Measurements from ENCODE around the gene TRMT10B.

GRCh38 chr9:37715260-37715659, 38.3 kb upstream of the TRMT10B start:
- TF ChIP-seq CTCF (IDR thresholded peaks at IDR 0.05; ENCODE audit: low read depth, low read length) (no peak), EZH2phosphoT487 (IDR thresholded peaks at IDR 0.05; ENCODE audit: low read depth) (no peak)
